GM12874 (cell line): ENCODE measurements around the gene SNCA.

Experiments used
- CTCF ChIP-seq: IDR thresholded peaks from 2 replicates; pipeline ENCODE4 v1.5.1; 2011; ENCODE audit warnings: low read depth, mild to moderate bottlenecking, control low read depth, low read length, moderate library complexity; ENCODE audit not compliant: insufficient read depth

SNCA gene

GRCh38 chr4:89723096-89723495 is 113.9 kb downstream of the SNCA start:
- no peak for TF ChIP-seq CTCF

GRCh38 chr4:89722517-89722916 is 114.4 kb downstream of the SNCA start:
- TF ChIP-seq CTCF = no peak

- no peak for TF ChIP-seq CTCF
Measured at GRCh38 chr4:89720981-89721380, 116.0 kb downstream of the SNCA start.

- TF ChIP-seq CTCF = no peak
Measured at GRCh38 chr4:89719536-89720090, 117.3 kb downstream of the SNCA start.

- TF ChIP-seq CTCF = no peak
Measured at GRCh38 chr4:89716893-89717292, 120.1 kb downstream of the SNCA start.

GRCh38 chr4:89715631-89716030 is 121.3 kb downstream of the SNCA start:
- TF ChIP-seq CTCF = no peak

GRCh38 chr4:89712827-89713226 is 124.1 kb downstream of the SNCA start:
- TF ChIP-seq CTCF = no peak
